Stimulated activated CD4-positive, alpha-beta T cell treated with anti-CD3 and anti-CD28 coated beads, TNF-alpha, amount 100 ng/mL, for 4 hours (primary cell): ENCODE measurements around the gene HNRNPC.
A peak's percentile ranks its signal among the peaks of the same experiment; 100 is the strongest.
"Not testable (repeated sequence)": the region's sequence is repeated elsewhere in the genome, so short reads cannot be mapped to it uniquely, and the experiment has no call there.

ENCODE experiments used
- DNase-seq, 3 experiments: peaks; one replicate each; pipeline ENCODE4 v3.0.0-alpha.2; 2020; ENCODE audit warnings: low read depth in 3 of 3

The HNRNPC gene

DNA sequence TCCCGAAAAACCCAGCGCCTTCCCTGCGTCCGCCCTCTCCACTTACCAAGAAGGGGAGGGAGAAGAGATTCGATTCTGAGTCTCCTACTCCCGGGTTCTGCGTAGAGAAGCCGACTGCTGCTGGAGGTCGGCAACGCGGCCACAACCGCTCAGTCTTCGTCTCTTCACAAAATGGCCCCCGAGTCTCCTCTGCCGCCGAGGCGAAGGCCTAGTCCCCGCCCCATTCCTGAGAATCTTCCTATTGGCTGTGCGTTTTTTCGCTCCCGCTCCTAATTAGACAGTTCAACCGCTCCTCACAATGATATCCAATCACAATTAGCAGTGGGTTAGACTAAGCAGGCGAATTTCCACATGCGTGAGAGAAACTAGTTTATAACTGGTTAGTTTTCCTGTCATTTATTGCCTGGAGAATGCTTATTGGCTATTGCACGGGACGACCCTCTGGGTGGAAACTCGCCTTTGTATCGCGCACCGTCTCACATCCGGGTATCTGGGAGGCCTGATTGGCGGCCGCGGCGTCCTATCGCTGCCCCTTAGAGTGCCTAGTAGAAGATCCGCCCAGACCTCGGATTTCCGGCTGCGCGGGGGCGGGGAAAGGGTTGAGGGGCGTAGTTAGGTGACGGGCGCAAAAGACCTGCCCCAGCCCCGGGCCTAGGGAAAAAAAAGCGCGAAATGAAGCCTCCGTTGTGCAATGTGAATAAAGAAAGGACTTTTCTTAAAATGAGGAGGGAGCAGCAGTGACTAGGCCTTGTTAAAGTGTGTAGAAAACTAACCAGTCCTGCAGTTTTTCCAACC, at the start of gene HNRNPC:
HNRNPC (minus strand) TSS at position 191 of the 795 bp plus-strand sequence. CDS start 35,249 bp downstream, outside the sequence.
- peak; percentile 100 for DNase-seq

DNA sequence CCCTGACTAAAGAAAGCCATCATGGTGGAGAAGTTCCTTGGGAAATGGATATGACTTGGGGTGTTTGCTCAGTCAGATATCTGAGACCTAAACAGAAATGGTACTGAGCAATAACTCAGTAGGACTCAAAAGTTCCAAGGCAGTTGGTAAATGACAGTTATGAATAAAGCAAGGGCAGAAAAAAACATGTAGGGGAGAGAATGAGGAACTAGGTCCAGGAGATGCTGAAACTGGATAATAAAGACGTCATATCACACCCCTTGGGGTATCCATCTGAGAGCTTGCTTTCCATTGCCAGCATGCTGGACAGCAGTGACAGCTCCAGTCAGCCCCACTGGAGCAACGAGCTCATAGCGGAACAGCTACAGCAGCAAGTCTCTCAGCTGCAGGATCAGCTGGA, 48.2 kb upstream of the HNRNPC start:
- no peak for DNase-seq

DNA sequence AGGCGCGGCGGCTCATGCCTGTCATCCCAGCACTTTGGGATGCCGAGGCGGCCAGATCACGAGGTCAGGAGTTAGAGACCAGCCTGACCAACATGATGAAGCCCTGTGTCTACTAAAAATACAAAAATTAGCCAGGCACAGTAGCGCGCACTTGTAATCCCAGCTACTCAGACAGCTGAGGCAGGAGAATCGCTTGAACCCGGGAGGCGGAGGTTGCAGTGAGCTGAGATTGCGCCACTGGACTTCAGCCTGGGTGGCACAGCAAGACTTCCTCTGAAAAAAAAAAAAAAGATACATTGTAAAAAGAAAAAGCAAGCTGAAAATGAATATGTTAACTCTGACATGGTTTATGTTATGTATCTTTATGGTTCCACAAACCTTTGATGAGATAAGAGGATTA, 44.3 kb upstream of the HNRNPC start:
- no peak for DNase-seq

DNA sequence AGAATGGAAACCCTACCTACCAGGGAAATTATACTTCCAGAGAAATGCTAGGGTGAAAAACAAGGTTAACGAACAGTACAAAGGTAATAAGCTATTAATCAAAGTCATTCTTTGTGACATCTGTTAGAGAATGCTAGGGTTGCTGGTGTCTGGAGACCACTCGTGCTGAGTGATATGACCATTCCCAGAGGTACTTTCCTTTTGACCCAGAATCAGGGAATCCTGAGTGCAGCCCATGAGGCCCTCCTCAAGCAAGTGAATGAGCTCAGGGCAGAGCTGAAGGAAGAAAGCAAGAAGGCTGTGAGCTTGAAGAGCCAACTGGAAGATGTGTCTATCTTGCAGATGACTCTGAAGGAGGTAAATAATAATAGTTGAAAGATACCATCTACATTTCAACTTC, 42.4 kb upstream of the HNRNPC start:
- DNase-seq: no peak

DNA sequence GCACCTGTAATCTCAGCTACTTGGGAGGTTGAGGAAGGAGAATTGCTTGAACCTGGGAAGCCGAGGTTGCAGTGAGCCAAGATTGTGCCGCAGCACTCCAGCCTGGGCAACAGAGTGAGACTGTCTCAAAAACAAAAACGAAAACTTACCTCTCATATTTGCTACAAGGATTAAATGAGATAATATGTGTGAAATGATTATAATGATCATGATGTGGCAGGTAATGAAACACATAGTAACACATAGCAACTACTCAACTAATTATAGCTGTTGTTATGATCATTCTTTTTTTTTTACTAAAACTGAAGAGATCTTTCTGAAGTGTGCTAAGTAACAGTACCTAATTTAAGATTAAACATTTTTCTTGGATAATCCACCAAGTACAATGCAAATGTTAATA, 40.7 kb upstream of the HNRNPC start:
- no peak for DNase-seq

DNA sequence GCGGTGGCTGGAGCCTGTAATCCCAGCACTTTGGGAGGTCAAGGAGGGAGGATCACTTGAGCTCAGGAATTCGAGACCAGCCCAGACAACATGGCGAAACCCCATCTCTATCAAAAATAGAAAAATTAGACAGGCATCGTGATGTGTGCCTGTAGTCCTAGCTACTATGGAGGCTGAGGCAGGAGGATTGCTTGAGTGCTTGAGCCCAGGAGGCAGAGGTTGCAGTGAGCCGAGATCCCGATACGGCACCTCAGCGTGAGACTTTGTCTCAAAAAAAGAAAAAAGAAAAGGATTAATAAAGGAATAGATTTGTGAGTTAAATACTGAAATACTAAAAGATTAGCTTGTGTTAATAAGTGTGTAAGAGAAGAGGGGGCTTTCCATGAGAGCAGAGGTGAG, 40.0 kb upstream of the HNRNPC start:
- DNase-seq: no peak

DNA sequence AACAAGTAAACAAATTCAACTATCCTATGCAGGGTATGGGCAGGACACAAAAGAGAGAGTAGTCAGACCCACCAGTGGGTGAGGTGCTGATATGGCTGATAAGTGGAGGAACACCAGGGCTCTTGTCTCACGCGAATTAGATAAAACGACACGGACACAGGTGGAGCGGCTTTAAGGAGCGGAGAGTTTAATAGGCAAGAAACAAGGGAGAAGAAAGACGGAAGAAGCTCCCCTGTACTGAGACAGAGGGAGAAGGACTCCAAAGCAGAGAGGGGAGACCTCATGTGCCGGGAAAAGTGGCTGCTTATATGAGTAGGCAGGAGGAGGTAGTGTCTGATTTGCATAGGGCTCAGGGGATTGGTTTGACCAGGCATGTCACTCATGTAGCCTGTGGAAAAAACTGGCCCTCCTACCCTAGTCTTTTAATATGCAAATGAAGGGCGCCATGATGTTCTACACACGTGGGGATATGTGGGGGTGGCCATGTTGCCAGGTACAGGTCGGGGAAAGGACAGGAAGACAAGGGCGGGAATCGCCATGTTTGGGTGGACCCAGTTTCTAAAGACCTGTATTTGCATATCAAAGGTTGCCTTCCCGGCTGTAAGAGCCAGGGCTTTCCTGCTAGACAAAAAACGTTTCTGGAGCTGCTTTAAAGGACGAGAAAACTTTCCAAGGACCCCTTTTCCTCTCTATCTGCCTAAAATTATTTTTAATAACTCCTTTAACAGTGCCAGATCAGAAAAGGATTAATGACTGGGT, 39.4 kb upstream of the HNRNPC start:
- peak; percentile 48 to 73 (median 63) for DNase-seq

DNA sequence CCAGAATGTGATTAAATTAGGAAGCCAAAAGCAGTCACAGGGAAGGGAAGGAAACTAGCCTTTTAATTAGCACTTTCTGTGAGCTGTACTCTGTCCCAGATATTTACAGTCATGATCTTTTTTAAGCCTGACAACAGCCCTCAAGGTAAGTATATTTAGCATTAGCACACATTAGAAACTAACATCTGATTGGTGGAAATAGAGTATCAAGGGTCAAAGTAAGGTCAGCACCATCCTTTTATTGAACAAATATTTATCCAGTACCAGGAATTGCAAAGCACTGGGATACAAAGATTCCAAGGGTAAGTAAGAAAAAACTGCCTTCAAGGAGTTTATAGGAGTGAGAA, 38.9 kb upstream of the HNRNPC start:
- DNase-seq: no peak

DNA sequence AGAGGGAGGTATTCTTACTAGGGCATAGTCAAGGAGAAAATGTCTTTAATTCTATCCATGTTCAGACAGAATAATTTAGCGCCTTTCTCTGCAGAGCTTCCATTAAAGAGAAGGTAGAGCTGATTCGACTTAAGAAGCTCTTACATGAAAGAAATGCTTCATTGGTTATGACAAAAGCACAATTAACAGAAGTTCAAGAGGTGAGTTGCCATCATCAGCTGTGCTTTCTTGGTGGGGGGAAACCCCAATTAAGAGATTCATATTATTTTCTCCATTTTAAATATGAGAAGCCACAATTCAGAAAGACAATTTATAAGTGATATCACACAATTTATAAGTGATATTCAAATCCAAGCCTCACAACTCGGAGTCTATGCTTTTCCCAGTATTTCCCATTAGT, 38.4 kb upstream of the HNRNPC start:
- DNase-seq: no peak

DNA sequence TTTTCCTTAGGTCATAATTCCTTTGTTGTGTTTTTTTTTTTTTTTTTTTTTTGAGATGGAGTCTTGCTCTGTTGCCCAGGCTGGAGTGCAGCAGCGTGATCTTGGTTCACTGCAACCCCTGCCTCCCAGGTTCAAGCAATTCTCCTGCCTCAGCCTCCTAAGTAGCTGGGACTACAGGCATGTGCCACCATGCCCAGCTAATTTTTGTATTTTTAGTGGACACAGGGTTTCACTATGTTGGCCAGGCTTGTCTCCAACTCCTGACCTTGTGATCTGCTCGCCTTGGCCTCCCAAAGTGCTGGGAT, 33.5 kb upstream of the HNRNPC start:
- DNase-seq: not testable (repeated sequence)

DNA sequence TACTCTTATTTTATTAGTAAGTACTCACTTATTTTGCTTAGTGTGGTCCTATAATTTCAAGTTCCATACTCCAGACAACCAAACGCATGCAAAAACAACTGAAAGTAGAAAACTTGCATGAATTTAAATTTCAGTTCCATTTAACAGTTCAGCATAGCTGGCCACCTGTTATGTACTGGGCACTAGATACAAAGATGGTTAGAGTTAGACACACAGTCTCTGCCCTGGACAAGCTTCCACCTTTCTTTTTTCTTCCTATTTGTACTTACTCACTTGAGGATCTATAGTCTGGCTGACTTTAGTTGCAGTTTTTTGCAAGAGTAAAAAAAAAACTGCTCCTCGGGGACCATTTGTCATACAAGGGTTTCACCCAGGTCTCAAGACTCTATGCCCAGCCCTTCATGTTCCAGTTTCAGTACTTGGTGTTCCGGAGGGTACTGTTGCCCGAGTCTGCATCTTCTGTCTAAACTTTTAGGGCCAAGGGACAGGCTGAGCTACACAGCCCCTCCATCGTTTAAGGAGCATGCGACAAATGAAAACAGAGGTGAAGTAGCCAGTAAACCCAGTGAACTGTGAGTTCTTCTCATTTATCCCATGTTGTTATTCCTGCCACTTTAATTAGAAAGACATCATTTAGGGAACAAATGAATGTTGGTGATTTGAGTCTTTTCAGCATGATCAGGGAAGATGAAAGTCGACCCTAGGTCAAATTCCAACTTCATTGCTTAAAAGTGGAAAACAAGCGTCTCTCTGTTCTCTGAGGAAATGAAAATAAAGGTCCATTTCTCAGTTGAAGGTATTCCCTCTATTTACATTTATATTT, 33.0 kb upstream of the HNRNPC start:
- no peak for DNase-seq

DNA sequence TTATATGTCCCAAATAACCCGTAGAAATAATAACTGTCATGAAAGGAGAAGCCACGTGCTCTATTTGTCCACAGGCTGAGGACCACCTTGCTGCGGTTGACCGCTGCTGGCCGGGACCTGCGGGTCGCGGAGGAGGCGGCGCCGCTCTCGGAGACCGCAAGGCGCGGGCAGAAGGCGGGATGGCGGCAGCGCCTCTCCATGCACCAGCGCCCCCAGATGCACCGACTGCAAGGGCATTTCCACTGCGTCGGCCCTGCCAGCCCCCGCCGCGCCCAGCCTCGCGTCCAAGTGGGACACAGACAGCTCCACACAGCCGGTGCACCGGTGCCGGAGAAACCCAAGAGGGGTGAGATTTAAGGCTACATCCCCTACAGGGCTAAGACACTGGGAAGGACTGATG, 31.6 kb upstream of the HNRNPC start:
- DNase-seq: peak in 1 of 3 experiments; percentile 4

DNA sequence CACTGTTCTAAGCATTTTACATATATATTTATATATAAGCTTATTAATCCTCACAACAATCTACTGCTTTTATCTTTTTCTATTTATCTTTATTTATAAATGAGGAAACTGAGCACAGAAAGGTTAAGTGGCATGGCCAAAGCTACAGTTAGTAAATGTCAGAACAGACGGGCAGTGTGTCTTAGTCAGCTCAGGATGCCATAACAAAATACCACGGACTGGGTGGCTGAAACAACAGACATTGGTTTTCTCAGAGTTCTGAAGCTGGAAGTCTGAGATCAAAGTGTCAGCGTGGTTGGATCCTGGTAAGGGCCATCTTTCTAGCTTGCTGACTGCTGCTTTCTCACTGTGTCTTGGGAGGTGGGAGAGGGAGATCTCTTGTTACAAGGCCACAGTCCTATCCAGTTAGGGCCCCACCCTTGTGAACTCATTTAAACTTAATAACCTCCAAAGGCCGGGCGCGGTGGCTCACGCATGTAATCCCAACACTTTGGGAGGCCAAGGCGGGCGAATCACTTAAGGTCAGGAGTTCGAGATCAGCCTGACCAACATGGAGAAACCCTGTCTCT, 30.4 kb upstream of the HNRNPC start:
- no peak for DNase-seq

DNA sequence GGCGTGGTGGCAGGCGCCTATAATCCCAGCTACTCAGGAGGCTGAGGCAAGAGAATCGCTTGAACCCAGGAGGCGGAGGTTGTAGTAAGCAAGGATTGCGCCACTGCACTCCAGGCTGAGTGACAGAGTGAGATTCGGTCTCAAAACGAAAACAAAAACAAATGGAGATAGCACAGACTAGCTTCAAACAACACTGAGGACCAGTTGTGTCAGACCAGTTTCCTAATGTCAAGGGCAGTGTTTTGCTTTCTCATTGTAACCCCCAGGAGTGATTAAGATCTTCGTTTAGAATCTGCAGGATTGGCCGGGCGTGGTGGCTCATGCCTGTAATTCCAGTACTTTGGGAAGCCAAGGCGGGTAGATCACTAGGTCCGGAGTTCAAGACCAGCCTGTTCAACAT, 29.1 kb upstream of the HNRNPC start:
- DNase-seq: no peak

DNA sequence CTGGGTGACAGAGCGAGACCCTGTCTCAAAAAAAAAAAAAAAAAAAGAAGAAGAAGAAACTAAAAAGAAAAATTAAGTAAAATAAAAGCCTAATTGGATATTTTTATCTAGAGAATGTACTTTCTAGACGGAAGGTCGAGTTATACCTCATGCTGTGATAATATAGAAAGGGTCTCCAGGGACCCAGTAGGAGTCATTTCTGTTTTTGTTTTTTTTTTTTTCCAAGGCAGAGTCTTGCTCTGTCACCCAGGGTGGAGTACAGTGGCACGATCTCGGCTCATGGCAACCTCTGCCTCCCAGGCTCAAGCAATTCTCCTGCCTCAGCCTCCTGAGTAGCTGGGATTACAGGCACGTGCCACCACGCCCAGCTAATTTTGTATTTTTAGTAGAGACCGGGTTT, 24.8 kb upstream of the HNRNPC start:
- not testable (repeated sequence) for DNase-seq

DNA sequence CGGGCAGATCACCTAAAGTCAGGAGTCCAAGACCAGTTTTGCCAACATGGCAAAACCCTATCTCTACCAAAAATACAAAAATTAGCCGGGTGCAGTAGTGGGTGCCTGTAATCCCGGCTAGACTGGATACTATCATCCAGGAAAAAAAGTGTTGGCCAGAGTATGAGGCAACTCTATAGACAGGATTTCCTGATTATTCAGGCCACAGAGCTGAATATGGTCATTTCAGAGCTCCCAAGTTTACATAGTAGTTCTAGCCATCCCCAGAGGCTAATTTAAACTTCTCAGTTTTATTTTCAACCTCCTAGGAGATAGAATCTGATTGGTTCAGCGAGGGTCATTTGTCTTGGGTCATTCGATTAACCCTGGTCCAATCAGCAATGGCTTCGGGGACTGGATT, 17.9 kb upstream of the HNRNPC start:
- DNase-seq: no peak

DNA sequence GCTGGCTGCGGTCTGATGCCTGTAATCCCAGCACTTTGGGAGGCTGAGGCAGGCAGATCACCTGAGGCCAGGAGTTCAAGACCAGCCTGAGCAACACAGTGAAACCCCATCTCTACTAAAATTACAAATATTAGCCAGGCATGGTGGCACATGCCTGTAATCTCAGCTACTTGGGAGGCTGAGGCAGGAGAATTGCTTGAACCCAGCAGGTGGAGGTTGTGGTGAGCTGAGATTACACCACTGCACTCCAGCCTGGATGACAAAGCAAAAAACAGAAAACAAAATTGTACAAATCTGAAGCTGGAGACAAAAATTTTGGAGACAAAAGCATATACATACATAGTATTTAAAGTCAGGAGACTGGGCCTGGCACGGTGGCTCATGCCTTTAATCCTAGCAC, 17.3 kb upstream of the HNRNPC start:
- not testable (repeated sequence) for DNase-seq

DNA sequence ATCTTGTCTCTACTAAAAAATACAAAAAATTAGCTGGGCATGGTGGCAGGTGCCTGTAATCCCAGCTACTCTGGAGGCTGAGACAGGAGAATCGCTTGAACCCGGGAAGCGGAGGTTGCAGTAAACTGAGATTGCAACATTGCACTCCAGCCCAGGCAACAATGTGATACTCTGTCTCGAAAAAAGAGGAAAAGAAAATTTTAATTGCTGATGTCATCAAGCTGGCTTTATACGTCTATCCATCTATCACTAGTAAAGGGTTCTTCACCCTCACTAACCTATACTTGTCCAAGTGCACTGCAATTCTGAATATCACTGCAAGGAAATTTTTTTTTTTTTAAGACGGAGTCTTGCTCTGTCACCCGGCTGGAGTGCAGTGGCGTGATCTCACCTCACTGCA, 12.7 kb upstream of the HNRNPC start:
- not testable (repeated sequence) for DNase-seq

DNA sequence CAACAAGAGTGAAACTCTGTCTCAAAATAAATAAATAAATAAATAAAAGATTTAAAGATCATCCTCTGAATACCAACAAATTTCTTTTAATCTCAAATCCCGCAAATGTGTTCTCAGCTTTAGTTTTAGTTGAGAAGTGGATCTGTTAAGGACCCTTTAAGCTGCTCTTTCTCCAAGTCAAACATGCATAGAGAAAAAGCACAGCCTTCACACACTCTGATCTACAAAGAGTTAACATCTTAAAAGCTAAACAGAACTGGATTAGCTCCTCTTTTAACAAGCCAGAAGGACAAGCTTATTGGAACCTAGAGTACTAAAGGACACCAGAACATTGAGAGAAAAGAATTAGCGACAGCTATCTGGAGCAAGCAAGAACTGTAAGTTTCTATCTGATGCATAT, 10.5 kb upstream of the HNRNPC start, which contains the start of gene RPGRIP1:
RPGRIP1 (plus strand) TSS at position 301 of the 400 bp plus-strand sequence. CDS start 7,894 bp downstream, outside the sequence.
- DNase-seq: no peak

DNA sequence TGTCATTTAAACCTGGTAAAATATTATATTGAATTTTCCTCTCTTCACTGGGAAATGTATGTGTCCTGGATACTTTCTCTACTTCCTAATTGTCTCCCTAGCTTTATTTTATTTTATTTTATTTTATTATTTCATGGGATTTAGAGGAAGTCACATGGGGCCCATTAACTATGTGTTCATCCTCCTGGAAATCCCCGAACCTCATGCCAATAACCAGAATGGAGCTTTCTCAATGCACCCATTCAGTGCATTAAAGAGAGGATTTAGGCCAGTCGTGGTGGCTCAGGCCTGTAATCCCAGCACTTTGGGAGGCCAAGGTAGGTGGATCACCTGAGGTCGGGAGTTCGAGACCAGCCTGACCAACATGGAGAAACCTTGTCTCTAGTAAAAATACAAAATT, 9.4 kb upstream of the HNRNPC start:
- no peak for DNase-seq

DNA sequence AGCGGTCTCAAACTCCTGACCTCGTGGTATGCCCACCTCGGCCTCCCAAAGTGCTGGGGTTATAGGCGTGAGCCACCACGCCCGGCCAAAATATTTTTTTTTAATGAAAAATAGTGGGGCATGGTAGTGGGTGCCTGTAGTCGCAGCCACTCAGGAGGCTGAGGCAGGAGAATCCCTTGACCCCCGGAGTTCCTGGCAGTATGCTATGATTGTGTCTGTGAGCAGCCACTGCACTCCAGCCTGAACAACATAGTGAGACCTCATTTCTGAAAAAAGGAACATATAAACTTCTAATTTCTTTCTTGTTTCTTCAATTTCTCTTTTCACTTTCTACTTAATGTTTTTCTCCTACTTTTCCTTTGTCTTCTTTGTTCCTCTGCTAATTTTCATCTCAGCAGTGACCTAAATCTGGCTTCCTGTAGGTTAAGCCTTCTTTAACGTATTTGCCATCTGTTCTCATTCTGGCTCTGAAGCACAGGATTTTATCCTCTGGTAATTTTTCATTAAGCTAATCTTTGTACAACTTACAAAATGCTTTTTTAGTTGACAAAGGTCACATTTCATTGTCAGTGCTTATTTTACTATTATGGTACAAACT, 6.1 kb upstream of the HNRNPC start:
- DNase-seq: no peak

DNA sequence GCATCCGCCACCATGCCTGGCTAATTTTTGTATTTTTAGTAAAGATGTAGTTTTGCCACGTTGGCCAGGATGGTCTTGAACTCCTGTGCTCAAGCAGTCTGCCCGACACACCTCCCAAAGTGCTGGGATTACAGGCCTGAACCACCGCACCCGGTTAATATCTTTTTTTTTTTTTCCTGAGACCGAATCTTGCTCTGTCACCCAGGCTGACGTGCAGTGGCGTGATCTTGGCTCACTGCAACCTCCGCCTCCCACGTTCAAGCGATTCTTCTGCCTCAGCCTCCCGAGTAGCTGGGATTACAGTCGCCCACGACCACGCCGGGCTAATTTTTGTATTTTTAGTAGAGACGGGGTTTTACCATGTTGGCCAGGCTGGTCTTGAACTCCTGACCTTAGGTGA, 3.4 kb upstream of the HNRNPC start:
- DNase-seq: not testable (repeated sequence)
